Caco-2 (cell line): ENCODE data around the gene ELMO1. TPM values are rescaled to one million over a fixed set of nuclear protein-coding genes. Genes with fewer than 3 reads are reported as not detected.

Experiments
- BruUV-seq: library from RNA; stranded (reverse); fragments of 400-500 nt; replicated peaks from 2 replicates; lab custom pipeline; 2021; lab: Mats Ljungman, UMichigan
- CTCF ChIA-PET: fragments of 300-600 bp; sonication (Branson Sonifier 250); formaldehyde crosslinking; loops from one replicate; lab custom pipeline; 2022; ENCODE audit warnings: antibody characterized with exemption; lab: Charles Lee
- POLR2A ChIA-PET: fragments of 300-600 bp; sonication (Branson Sonifier 250); formaldehyde crosslinking; loops from one replicate; lab custom pipeline; 2022; ENCODE audit warnings: antibody characterized with exemption; lab: Charles Lee
- DNase-seq, 2 experiments: peaks; one replicate each; pipeline versions ENCODE4 v3.0.0 to v3.0.0-alpha.2; 2020 to 2022
- H3K27me3 ChIP-seq: replicated peaks from 2 replicates; pipeline ENCODE4 v1.6.0; 2011; ENCODE audit warnings: low read length; ENCODE audit not compliant: control insufficient read depth, insufficient read depth
- H3K36me3 ChIP-seq: 2 replicates; pipeline ENCODE4 v1.5.1; 2011; ENCODE audit warnings: low read length; ENCODE audit not compliant: control insufficient read depth, insufficient read depth
- H3K4me1 ChIP-seq: fragments of 250-450 bp; sonication (Bioruptor Pico); 2 replicates; pipeline ENCODE4 v1.5.1; 2020; ENCODE audit warnings: mild to moderate bottlenecking
- H3K4me3 ChIP-seq: 2 replicates; pipeline ENCODE4 v1.5.1; 2011; ENCODE audit warnings: low read depth, mild to moderate bottlenecking, control low read depth, low read length
- H3K9me3 ChIP-seq: fragments of 250-450 bp; sonication (Bioruptor Pico); 2 replicates; pipeline ENCODE4 v1.5.1; 2020; ENCODE audit warnings: mild to moderate bottlenecking, moderate library complexity
- H3K27ac Mint-ChIP-seq: one replicate; pipeline ENCODE4 v1.8.0; 2022; ENCODE audit warnings: mixed read lengths; ENCODE audit not compliant: unreplicated experiment
- H3K27me3 Mint-ChIP-seq: one replicate; pipeline ENCODE4 v1.8.0; 2022; ENCODE audit warnings: mixed read lengths; ENCODE audit not compliant: insufficient read depth, unreplicated experiment
- H3K36me3 Mint-ChIP-seq: one replicate; pipeline ENCODE4 v1.8.0; 2022; ENCODE audit warnings: mild to moderate bottlenecking, mixed read lengths; ENCODE audit not compliant: insufficient read depth, unreplicated experiment
- H3K4me1 Mint-ChIP-seq: one replicate; pipeline ENCODE4 v1.8.0; 2022; ENCODE audit warnings: low read depth, mixed read lengths; ENCODE audit not compliant: unreplicated experiment
- H3K4me3 Mint-ChIP-seq: one replicate; pipeline ENCODE4 v1.8.0; 2022; ENCODE audit warnings: mild to moderate bottlenecking, moderate library complexity, mixed read lengths; ENCODE audit not compliant: unreplicated experiment
- H3K9me3 Mint-ChIP-seq: one replicate; pipeline ENCODE4 v1.8.0; 2022; ENCODE audit warnings: mixed read lengths; ENCODE audit not compliant: unreplicated experiment
- intact Hi-C: fragments of 100-400 bp; cut with micrococcal nuclease; formaldehyde crosslinking; loops from one replicate; pipeline ENCODE4 v1.10.0; 2022; ENCODE audit not compliant: unreplicated experiment
- total RNA-seq: library from RNA; stranded (reverse); gene quantifications from 2 replicates; pipeline ENCODE4 v1.2.3, GENCODE V29; 2022
- TF ChIP-seq, protein P1 (sequence below), 2 experiments: fragments of 200-600 bp in 1 of 2; IDR thresholded peaks; 1 replicate in 1 of 2; 2 replicates in 1 of 2; pipeline versions ENCODE4 v1.5.1 to v1.8.0; 2011 to 2022; ENCODE audit warnings: antibody characterized with exemption in 1 of 2, control low read depth in 1 of 2, inconsistent platforms in 1 of 2, low read depth in 1 of 2, low read length in 1 of 2, mild to moderate bottlenecking in 1 of 2, moderate library complexity in 1 of 2; ENCODE audit not compliant: insufficient read depth in 1 of 2, severe bottlenecking in 1 of 2, unreplicated experiment in 1 of 2

The ELMO1 gene
- total RNA-seq, 1 experiment from 2014 or later: 0.14 TPM

DNA sequence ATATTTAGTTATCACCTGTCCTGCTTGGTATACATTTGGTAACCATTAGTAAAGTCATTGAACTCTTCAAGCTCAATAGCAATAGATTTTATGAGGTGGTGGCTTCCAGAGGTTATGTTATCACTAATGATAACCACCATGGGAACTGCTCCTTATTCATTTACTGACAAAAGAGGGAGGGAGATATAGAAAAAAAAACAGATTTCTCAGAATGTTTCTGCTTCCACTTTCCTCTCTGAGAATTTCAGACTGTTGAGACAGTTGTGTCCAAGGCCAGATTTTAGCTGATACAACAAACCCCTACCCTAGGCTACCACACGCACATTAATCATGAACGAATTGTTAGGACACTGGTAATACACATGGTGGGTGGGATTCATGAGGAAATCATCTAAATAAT is 570.4 kb downstream of the ELMO1 start:
- Histone ChIP-seq H3K4me3 (no peak overlapping the region), H3K9me3 (no peaks in the 10 kb centered on the region), H3K4me1 (no peaks in the 10 kb centered on the region), H3K36me3 (no peaks in the 10 kb centered on the region), H3K27me3 (no peaks in the 10 kb centered on the region)
- no peak for DNase-seq
- H3K4me3 Mint-ChIP-seq: no peak overlapping the region
- no TSS peak for BruUV-seq
- H3K4me1 Mint-ChIP-seq: no peaks in the 10 kb centered on the region
- no peaks in the 10 kb centered on the region for H3K36me3 Mint-ChIP-seq
- ChIA-PET POLR2A (no interaction called here), CTCF (no interaction called here)
- no peaks in the 10 kb centered on the region for H3K9me3 Mint-ChIP-seq
- TF ChIP-seq, protein P1, sequence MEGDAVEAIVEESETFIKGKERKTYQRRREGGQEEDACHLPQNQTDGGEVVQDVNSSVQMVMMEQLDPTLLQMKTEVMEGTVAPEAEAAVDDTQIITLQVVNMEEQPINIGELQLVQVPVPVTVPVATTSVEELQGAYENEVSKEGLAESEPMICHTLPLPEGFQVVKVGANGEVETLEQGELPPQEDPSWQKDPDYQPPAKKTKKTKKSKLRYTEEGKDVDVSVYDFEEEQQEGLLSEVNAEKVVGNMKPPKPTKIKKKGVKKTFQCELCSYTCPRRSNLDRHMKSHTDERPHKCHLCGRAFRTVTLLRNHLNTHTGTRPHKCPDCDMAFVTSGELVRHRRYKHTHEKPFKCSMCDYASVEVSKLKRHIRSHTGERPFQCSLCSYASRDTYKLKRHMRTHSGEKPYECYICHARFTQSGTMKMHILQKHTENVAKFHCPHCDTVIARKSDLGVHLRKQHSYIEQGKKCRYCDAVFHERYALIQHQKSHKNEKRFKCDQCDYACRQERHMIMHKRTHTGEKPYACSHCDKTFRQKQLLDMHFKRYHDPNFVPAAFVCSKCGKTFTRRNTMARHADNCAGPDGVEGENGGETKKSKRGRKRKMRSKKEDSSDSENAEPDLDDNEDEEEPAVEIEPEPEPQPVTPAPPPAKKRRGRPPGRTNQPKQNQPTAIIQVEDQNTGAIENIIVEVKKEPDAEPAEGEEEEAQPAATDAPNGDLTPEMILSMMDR (IDR thresholded peaks at IDR 0.05; ENCODE audit: insufficient read depth in 1 of 2, low read depth in 1 of 2, low read length in 1 of 2, severe bottlenecking in 1 of 2, unreplicated experiment in 1 of 2): no peak
- H3K27ac Mint-ChIP-seq: no peak overlapping the region
- intact Hi-C loops: no loop called here
- no peaks in the 10 kb centered on the region for H3K27me3 Mint-ChIP-seq

DNA sequence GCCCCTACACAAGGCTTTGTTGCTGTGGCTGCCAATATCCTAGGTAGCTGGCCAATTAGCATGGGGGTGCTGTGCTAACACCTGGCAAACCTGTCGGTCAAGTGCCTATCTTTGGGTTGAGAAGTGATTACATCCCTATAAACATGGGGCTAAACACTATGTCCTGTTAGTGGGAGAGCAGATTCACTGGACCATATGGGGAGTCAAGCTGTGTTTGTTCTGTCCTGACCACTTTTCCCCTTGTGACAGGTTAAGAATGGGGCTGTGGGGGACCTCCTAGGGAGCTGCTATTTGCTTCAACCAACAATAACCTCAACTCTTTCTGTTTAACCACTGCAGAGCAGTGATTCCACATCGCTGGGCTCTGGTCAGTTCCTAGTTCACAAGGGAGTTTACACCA is 572.9 kb downstream of the ELMO1 start:
- no peaks in the 10 kb centered on the region for H3K27me3 Mint-ChIP-seq
- CTCF ChIA-PET: no interaction called here
- H3K4me1 ChIP-seq: peaks cover 11% of the 10 kb centered on the region

DNA sequence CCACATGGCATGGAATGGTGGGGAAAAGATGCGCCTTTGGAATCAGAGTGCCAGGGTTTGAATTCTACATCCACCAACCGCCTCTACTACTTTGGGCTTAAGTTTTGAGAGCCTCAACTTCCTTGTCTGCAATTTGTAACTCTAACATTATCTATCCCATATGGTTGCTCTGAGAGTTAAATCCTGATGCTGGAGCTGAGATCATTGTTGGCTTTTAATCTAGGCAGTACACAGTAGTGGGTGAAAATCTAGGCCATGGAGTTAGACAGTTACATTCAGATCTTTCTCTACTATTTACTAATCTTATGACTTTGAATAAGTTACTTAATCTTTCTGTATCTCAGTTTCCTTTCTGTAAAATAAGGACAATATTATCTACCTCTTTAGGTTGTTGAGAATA is 574.6 kb downstream of the ELMO1 start:
- H3K9me3 ChIP-seq: no peaks in the 10 kb centered on the region; the same call in 1 of the 2 replicates
- CTCF ChIA-PET: no interaction called here
- H3K27me3 Mint-ChIP-seq: no peaks in the 10 kb centered on the region
- TF ChIP-seq, protein P1 (IDR thresholded peaks at IDR 0.05; ENCODE audit: insufficient read depth in 1 of 2, low read depth in 1 of 2, low read length in 1 of 2, severe bottlenecking in 1 of 2, unreplicated experiment in 1 of 2): no peak
- H3K27ac Mint-ChIP-seq: no peak overlapping the region
- intact Hi-C loops: no loop called here
- peaks cover 17% of the 10 kb centered on the region for H3K4me1 Mint-ChIP-seq
- H3K9me3 Mint-ChIP-seq: peaks cover 10% of the 10 kb centered on the region
- BruUV-seq: no TSS peak
- no peak overlapping the region for H3K4me3 Mint-ChIP-seq
- peaks cover 4% of the 10 kb centered on the region for H3K36me3 Mint-ChIP-seq
- POLR2A ChIA-PET: no interaction called here
- peaks cover 16% of the 10 kb centered on the region for H3K4me1 ChIP-seq
- DNase-seq: no peak
- no peaks in the 10 kb centered on the region for H3K36me3 ChIP-seq
- H3K4me3 ChIP-seq: no peak overlapping the region
- H3K27me3 ChIP-seq: no peaks in the 10 kb centered on the region

More for the DNA sequence above, 572.9 kb downstream of the ELMO1 start:
- H3K9me3 Mint-ChIP-seq: no peaks in the 10 kb centered on the region
- Histone ChIP-seq H3K9me3 (no peaks in the 10 kb centered on the region; the same call in 1 of the 2 replicates), H3K27me3 (no peaks in the 10 kb centered on the region), H3K36me3 (no peaks in the 10 kb centered on the region), H3K4me3 (no peak overlapping the region)
- intact Hi-C loops: no loop called here
- no peak overlapping the region for H3K27ac Mint-ChIP-seq
- peaks cover 4% of the 10 kb centered on the region for H3K36me3 Mint-ChIP-seq
- POLR2A ChIA-PET: no interaction called here
- BruUV-seq: no TSS peak
- peaks cover 6% of the 10 kb centered on the region for H3K4me1 Mint-ChIP-seq
- DNase-seq: no peak
- no peak overlapping the region for H3K4me3 Mint-ChIP-seq
- TF ChIP-seq, protein P1 (IDR thresholded peaks at IDR 0.05; ENCODE audit: insufficient read depth in 1 of 2, low read depth in 1 of 2, low read length in 1 of 2, severe bottlenecking in 1 of 2, unreplicated experiment in 1 of 2): no peak
